K562 (cell line): ENCODE measurements around the gene TRAPPC1. TPM values are rescaled to one million over a fixed set of nuclear protein-coding genes. Genes with fewer than 3 reads are reported as not detected.

Source experiments
- ATAC-seq: fragments of 200-7000 bp; cut with Tn5 transposase; 3 replicates; pipeline ENCODE4 v1.9.1; 2020; ENCODE audit warnings: moderate library complexity
- BruUV-seq: library from RNA; stranded (reverse); fragments of 400-500 nt; replicated peaks from 2 replicates; lab custom pipeline; 2021; lab: Mats Ljungman, UMichigan
- CTCF ChIA-PET: fragments of 300-600 bp; formaldehyde crosslinking; extraction: SDS; loops from one replicate; lab custom pipeline; 2021; ENCODE audit warnings: low intra/inter-chr PET ratio; lab: Yijun Ruan, JAX
- POLR2A ChIA-PET: fragments of 300-600, 350-650 bp; sonication (Branson Sonifier 250); formaldehyde crosslinking; extraction: SDS; loops from one replicate; lab custom pipeline; 2021; ENCODE audit warnings: antibody characterized with exemption, inconsistent platforms; lab: Yijun Ruan, JAX
- DNase-seq, 4 experiments: peaks; one replicate each; pipeline versions ENCODE4 v3.0.0 to v3.0.0-alpha.2; 2011 to 2018; ENCODE audit warnings: low spot score in 3 of 4, mixed read lengths in 3 of 4; ENCODE audit errors: extremely low read depth in 1 of 4
- FAIRE-seq: peaks from 2 replicates; lab custom pipeline; 2011; peaks lifted over from hg19 to GRCh38; lab: Jason Lieb, UNC
- H2AFZ ChIP-seq: 2 replicates; pipeline ENCODE4 v1.6.0; 2011; ENCODE audit warnings: low read depth, low read length, control low read depth, inconsistent platforms
- H3K27ac ChIP-seq: fragments of 200-600 bp; 3 replicates; pipeline ENCODE4 v1.8.0; 2011; ENCODE audit warnings: low read depth, mild to moderate bottlenecking, control low read depth, inconsistent platforms, low read length, moderate library complexity, mixed read lengths; ENCODE audit errors: extremely low read depth
- H3K27me3 ChIP-seq, 2 experiments: fragments of 300-600 bp in 1 of 2; 2 replicates in 1 of 2; 3 replicates in 1 of 2; pipeline versions ENCODE4 v1.6.0 to v1.8.0; 2011; ENCODE audit warnings: inconsistent platforms in 2 of 2, low read length in 2 of 2, mild to moderate bottlenecking in 1 of 2, mixed read lengths in 1 of 2, moderate library complexity in 1 of 2; ENCODE audit not compliant: control insufficient read depth in 2 of 2, insufficient read depth in 2 of 2
- H3K36me3 ChIP-seq: fragments of 300-600 bp; 3 replicates; pipeline ENCODE4 v1.8.0; 2011; ENCODE audit warnings: mild to moderate bottlenecking, low read length, inconsistent platforms; ENCODE audit not compliant: control insufficient read depth, insufficient read depth
- H3K4me1 ChIP-seq, 2 experiments: fragments of 200-600 bp in 1 of 2; replicated peaks in 1 of 2; 2 replicates in 1 of 2; 3 replicates in 1 of 2; pipeline versions ENCODE4 v1.5.1 to v1.8.0; 2011; ENCODE audit warnings: inconsistent platforms in 2 of 2, low read length in 2 of 2, mild to moderate bottlenecking in 1 of 2, mixed read lengths in 1 of 2, moderate library complexity in 1 of 2; ENCODE audit not compliant: control insufficient read depth in 2 of 2, insufficient read depth in 2 of 2
- H3K4me2 ChIP-seq: 2 replicates; pipeline ENCODE4 v1.6.1; 2011; ENCODE audit warnings: low read length, control low read depth, inconsistent platforms, mixed read lengths; ENCODE audit not compliant: insufficient read depth
- H3K4me3 ChIP-seq: fragments of 200-600 bp; sonication (generic), shearing (Covaris generic); 2 replicates; pipeline ENCODE4 v1.5.1; 2016; ENCODE audit warnings: control low read depth, inconsistent platforms
- H3K79me2 ChIP-seq: fragments of 200-600 bp; 3 replicates; pipeline ENCODE4 v1.8.0; 2011; ENCODE audit warnings: low read length, inconsistent platforms; ENCODE audit not compliant: control insufficient read depth, insufficient read depth
- H3K9ac ChIP-seq, 2 experiments: 2 replicates each; pipeline versions ENCODE4 v1.6.0 to v1.6.1; 2011; ENCODE audit warnings: low read depth in 2 of 2, low read length in 2 of 2, control low read depth in 1 of 2, inconsistent platforms in 1 of 2, mild to moderate bottlenecking in 1 of 2, mixed read lengths in 1 of 2; ENCODE audit not compliant: insufficient read depth in 1 of 2
- H3K9me1 ChIP-seq: one replicate; pipeline ENCODE4 v1.6.0; 2011; ENCODE audit warnings: inconsistent platforms, mild to moderate bottlenecking, low read length, moderate library complexity; ENCODE audit not compliant: control insufficient read depth, insufficient read depth
- H3K9me3 ChIP-seq: replicated peaks from 2 replicates; pipeline ENCODE4 v1.5.1; 2011; ENCODE audit warnings: low read depth, low read length, inconsistent platforms; ENCODE audit not compliant: control insufficient read depth, insufficient read depth
- H4K20me1 ChIP-seq: replicated peaks from 2 replicates; pipeline ENCODE4 v1.6.1; 2011; ENCODE audit warnings: low read length, inconsistent platforms, mixed read lengths; ENCODE audit not compliant: control insufficient read depth, insufficient read depth
- C11orf30 ChIP-seq: fragments of 450-650 bp; IDR thresholded peaks from 2 replicates; pipeline ENCODE4 v1.6.1; 2016; ENCODE audit warnings: low read depth, mild to moderate bottlenecking
- CHCHD3 ChIP-seq: fragments of 250-450 bp; sonication (Bioruptor Pico); IDR thresholded peaks from 2 replicates; pipeline ENCODE4 v2.1.2; 2022; ENCODE audit warnings: mild to moderate bottlenecking
- JUN ChIP-seq, 2 experiments: sonication (generic) in 1 of 2; formaldehyde crosslinking in 1 of 2; IDR thresholded peaks; 2 replicates each; pipeline versions ENCODE4 v1.6.1 to v1.8.0; 2012 to 2022; ENCODE audit warnings: borderline replicate concordance in 2 of 2, mild to moderate bottlenecking in 2 of 2, improper control_type of control experiment in 1 of 2, low read depth in 1 of 2, low read length in 1 of 2, missing genetic modification reagents in 1 of 2
- MAFF ChIP-seq: IDR thresholded peaks from 2 replicates; pipeline ENCODE4 v1.6.1; 2012; ENCODE audit warnings: low read length, improper control_type of control experiment
- MAFG ChIP-seq: fragments of 450-650 bp; conservative IDR thresholded peaks from 2 replicates; pipeline ENCODE4 v1.6.1; 2016; ENCODE audit warnings: missing genetic modification characterization, missing compliant biosample characterization
- PRMT5 ChIP-seq: sonication (generic); formaldehyde crosslinking; IDR thresholded peaks from 2 replicates; pipeline ENCODE4 v1.5.0; 2020; ENCODE audit warnings: missing genetic modification reagents
- RBBP5 ChIP-seq: fragments of 200-600 bp; sonication (generic); IDR thresholded peaks from 2 replicates; pipeline ENCODE4 v1.6.1; 2012; ENCODE audit warnings: borderline replicate concordance, mild to moderate bottlenecking, low read length, control low read depth, inconsistent platforms; ENCODE audit not compliant: insufficient read depth, poor library complexity, severe bottlenecking
- TEAD2 ChIP-seq: fragments of 450-650 bp; IDR thresholded peaks from 2 replicates; pipeline ENCODE4 v1.6.1; 2016; ENCODE audit warnings: missing genetic modification characterization, control low read depth, missing compliant biosample characterization
- YBX1 ChIP-seq: fragments of 450-650 bp; IDR thresholded peaks from 2 replicates; pipeline ENCODE4 v1.7.1; 2016; ENCODE audit warnings: mild to moderate bottlenecking
- ZNF79 ChIP-seq: fragments of 250-450 bp; sonication (Bioruptor Pico); IDR thresholded peaks from 2 replicates; pipeline ENCODE4 v1.4.0; 2020; ENCODE audit warnings: low read depth, mild to moderate bottlenecking, moderate library complexity
- WGBS: fragments of 100-300 bp; shearing (Covaris generic); methylation state at CpG from one replicate; pipeline ENCODE4 v1.1.6; 2016; ENCODE audit warnings: low coverage, mixed read lengths; ENCODE audit not compliant: insufficient coverage; ENCODE audit errors: missing lambda C conversion rate; 5-methylcytosine and 5-hydroxymethylcytosine counted together
- in situ Hi-C: fragments of 300-500 bp; cut with MboI; formaldehyde crosslinking; loops from 4 replicates; pipeline ENCODE4 v1.15.0; 2018; ENCODE audit warnings: inconsistent platforms, mixed read lengths
- intact Hi-C: fragments of 100-400 bp; cut with micrococcal nuclease; formaldehyde crosslinking; loops from 2 replicates; pipeline ENCODE4 v1.14.2; 2022
- polyA plus RNA-seq, 8 experiments: library from polyadenylated mRNA; depleted of rRNA in 4 of 8; stranded (reverse) in 5 of 8; unstranded in 3 of 8; fragments of >200 nt; fragmentation: Nextera tagmentation in 2 of 8; fragmentation: Illumina TruSeq in 1 of 8; extraction: Ambion mirVana in 2 of 8; extraction: Trizol in 1 of 8; gene quantifications; 2 replicates each; pipeline versions ENCODE4 v1.2.1 to v1.2.3, GENCODE V29; 2011 to 2014; ENCODE audit warnings: inconsistent platforms in 1 of 8, missing spikeins in 1 of 8
- total RNA-seq, 7 experiments: library from RNA; depleted of rRNA in 6 of 7; stranded (reverse); fragments of >200 nt in 6 of 7; fragmentation: Illumina TruSeq in 2 of 7; extraction: Trizol in 2 of 7; gene quantifications; 2 replicates each; pipeline versions ENCODE4 v1.2.1 to v1.2.3, GENCODE V29; 2011 to 2021; ENCODE audit warnings: low replicate concordance in 1 of 7
- TF ChIP-seq, protein P1 (sequence below), 2 experiments: fragments of 450-650 bp; conservative IDR thresholded peaks; 2 replicates each; pipeline ENCODE4 v1.6.1; 2017; ENCODE audit warnings: mild to moderate bottlenecking in 2 of 2, moderate library complexity in 2 of 2
- TF ChIP-seq, protein P2 (sequence below), 2 experiments: IDR thresholded peaks; 2 replicates each; pipeline ENCODE4 v1.6.1; 2012; ENCODE audit warnings: improper control_type of control experiment in 2 of 2, low read depth in 2 of 2, low read length in 2 of 2, borderline replicate concordance in 1 of 2

Gene TRAPPC1
- total and polyA plus RNA-seq, 9 of the 15 experiments (the other 6 are each of a cell fraction or from before 2014, with no cell fraction given) = 11.7 to 82.8 (median 36.2) TPM

DNA sequence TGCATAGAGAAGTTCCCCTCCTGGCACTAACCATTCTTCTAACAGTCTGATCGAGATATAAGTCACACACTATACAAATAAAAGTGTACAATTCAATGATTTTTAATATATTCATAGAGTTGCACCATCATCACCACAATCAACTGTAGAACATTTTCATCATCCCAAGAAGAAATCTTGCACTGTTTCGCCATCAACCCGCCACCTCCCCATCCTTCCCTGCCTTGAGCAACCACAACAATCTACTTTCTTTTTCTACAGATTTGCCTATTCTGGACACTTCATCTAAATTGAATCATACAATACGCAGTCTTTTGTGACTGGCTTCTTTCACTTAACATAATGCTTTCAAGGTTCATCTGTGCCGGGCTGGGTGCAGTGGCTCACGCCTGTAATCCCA lies 37.7 kb upstream of the TRAPPC1 start:
- Histone ChIP-seq H3K9me3 (no peaks in the 10 kb centered on the region), H3K9ac (no peak overlapping the region), H2AFZ (no peak overlapping the region), H3K9me1 (no peaks in the 10 kb centered on the region), H3K27me3 (peaks cover 6 to 8% of the 10 kb centered on the region in 2 experiments; a peak in 3 of 5 replicates), H3K4me2 (no peak overlapping the region), H3K27ac (no peak overlapping the region), H3K4me3 (no peak overlapping the region), H4K20me1 (no peaks in the 10 kb centered on the region), H3K4me1 (no peaks in the 10 kb centered on the region; a peak in 1 of 5 replicates), H3K36me3 (no peaks in the 10 kb centered on the region), H3K79me2 (no peaks in the 10 kb centered on the region)
- CTCF ChIA-PET = interaction anchor here (0.6 kb wide), 1 partner anchor 88 kb away, joined by 4 read pairs; no protein-coding TSS in a partner anchor
- DNase-seq = no peak
- FAIRE-seq = no peak
- WGBS = 20% methylated on average over 6 of the region's 6 CpGs
- POLR2A ChIA-PET = no interaction called here
- in situ Hi-C loops = no loop called here
- TF ChIP-seq, protein P1, sequence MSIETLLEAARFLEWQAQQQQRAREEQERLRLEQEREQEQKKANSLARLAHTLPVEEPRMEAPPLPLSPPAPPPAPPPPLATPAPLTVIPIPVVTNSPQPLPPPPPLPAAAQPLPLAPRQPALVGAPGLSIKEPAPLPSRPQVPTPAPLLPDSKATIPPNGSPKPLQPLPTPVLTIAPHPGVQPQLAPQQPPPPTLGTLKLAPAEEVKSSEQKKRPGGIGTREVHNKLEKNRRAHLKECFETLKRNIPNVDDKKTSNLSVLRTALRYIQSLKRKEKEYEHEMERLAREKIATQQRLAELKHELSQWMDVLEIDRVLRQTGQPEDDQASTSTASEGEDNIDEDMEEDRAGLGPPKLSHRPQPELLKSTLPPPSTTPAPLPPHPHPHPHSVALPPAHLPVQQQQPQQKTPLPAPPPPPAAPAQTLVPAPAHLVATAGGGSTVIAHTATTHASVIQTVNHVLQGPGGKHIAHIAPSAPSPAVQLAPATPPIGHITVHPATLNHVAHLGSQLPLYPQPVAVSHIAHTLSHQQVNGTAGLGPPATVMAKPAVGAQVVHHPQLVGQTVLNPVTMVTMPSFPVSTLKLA (conservative IDR thresholded peaks at IDR 0.05) = no peak
- TF ChIP-seq YBX1 = no peak
- ATAC-seq = no peak
- intact Hi-C loops = no loop called here
- BruUV-seq = no TSS peak

DNA sequence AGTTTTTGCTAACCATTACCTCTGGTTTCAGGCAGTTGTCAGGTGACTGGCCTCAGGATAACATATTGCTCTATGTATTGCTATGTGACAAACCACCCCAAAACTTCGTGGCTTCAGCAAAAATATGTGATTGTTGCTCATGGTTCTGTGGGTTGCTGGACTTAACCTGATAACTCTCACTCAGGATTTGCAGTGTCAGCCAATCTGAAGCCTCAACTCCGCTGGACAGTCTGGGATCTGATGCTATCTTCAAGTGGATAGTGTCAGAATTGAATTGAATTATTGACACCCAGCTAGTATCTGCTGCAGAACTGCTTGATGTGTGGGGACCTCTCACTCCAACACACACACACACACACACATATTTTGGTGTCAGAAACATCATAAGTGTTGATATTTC lies 36.0 kb upstream of the TRAPPC1 start:
- no peak overlapping the region; a peak in 1 of 4 replicates for H3K9ac ChIP-seq
- H3K4me3 ChIP-seq = no peak overlapping the region
- ATAC-seq (no peak), FAIRE-seq (no peak), DNase-seq (no peak)
- ChIA-PET POLR2A (no interaction called here), CTCF (no interaction called here)
- in situ Hi-C loops = no loop called here
- intact Hi-C loops = no loop called here
- no peak overlapping the region for H3K4me2 ChIP-seq
- no peaks in the 10 kb centered on the region for H3K36me3 ChIP-seq
- H3K9me3 ChIP-seq = no peaks in the 10 kb centered on the region
- peaks cover 6 to 8% of the 10 kb centered on the region in 2 experiments; a peak in 3 of 5 replicates for H3K27me3 ChIP-seq
- 0% methylated on average over 2 of the region's 2 CpGs for WGBS
- no peaks in the 10 kb centered on the region; a peak in 1 of 5 replicates for H3K4me1 ChIP-seq
- H2AFZ ChIP-seq = no peak overlapping the region
- H3K79me2 ChIP-seq = no peaks in the 10 kb centered on the region
- no peak overlapping the region for H3K27ac ChIP-seq
- no TSS peak for BruUV-seq
- no peaks in the 10 kb centered on the region for H4K20me1 ChIP-seq
- H3K9me1 ChIP-seq = no peaks in the 10 kb centered on the region
- peak; percentile 64 for TF ChIP-seq MAFF
- TF ChIP-seq, protein P2, sequence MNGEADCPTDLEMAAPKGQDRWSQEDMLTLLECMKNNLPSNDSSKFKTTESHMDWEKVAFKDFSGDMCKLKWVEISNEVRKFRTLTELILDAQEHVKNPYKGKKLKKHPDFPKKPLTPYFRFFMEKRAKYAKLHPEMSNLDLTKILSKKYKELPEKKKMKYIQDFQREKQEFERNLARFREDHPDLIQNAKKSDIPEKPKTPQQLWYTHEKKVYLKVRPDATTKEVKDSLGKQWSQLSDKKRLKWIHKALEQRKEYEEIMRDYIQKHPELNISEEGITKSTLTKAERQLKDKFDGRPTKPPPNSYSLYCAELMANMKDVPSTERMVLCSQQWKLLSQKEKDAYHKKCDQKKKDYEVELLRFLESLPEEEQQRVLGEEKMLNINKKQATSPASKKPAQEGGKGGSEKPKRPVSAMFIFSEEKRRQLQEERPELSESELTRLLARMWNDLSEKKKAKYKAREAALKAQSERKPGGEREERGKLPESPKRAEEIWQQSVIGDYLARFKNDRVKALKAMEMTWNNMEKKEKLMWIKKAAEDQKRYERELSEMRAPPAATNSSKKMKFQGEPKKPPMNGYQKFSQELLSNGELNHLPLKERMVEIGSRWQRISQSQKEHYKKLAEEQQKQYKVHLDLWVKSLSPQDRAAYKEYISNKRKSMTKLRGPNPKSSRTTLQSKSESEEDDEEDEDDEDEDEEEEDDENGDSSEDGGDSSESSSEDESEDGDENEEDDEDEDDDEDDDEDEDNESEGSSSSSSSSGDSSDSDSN (IDR thresholded peaks at IDR 0.05; ENCODE audit: borderline replicate concordance in 1 of 2, low read depth in 2 of 2, low read length in 2 of 2) = no peak
- peak; percentile 79 for TF ChIP-seq C11orf30
- no peak for TF ChIP-seq TEAD2 (tag)
- no peak for TF ChIP-seq PRMT5
- TF ChIP-seq ZNF79 (CRISPR knock-in tag) = no peak
- TF ChIP-seq RBBP5 = no peak
- TF ChIP-seq CHCHD3 (CRISPR knock-in tag) = no peak
- TF ChIP-seq MAFG = peak; percentile 79
- no peak for TF ChIP-seq JUN (IDR thresholded peaks at IDR 0.05; ENCODE audit: borderline replicate concordance, low read depth, low read length)
- no peak for TF ChIP-seq JUN (CRISPR knock-in tag; IDR thresholded peaks at IDR 0.05; ENCODE audit: borderline replicate concordance)
